HG03469 (cell line): ENCODE measurements around the gene SLC48A1.

Source experiments
- ATAC-seq: cut with Tn5 transposase; IDR thresholded peaks from one replicate; pipeline ENCODE4 v1.9.1; 2021; ENCODE audit warnings: mild to moderate bottlenecking, moderate library complexity, moderate number of reproducible peaks; ENCODE audit not compliant: unreplicated experiment

Gene SLC48A1

DNA sequence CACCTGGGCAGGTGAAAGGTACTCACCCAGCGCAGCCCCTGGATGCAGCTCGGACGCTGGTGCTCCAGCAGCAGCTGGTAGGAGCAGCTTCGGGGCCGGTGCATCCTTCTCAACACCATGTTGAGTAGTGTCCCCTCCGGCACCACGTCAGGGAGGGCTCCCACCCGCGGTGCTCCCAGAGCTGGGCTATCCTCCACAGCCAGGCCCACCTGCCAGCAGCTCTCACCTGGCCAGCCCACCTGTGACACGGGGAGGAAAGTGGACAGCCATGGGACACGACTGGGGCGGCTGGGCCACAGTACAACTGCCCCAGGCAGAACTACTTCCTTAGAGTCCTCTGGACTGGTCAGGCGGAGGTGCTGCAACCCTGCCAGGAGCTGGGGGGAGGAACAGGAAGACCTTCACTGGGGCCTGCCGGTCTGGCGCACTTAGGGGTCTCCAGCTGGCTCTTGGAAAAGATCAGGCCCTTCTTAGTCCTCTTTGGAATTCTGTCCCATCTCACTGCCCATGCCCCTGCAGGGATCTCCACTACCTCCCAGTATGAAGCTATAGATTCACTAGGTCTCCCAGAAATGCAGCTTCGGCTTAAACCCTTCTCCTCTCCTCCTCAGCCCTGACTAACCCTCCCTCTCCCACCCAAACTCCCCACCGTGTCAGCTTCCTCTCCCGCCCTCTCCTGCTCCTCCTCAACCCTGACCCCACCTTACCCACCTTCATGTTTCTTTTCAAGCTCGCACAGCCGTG is 15.0 kb upstream of the SLC48A1 start:
- ATAC-seq: no peak

DNA sequence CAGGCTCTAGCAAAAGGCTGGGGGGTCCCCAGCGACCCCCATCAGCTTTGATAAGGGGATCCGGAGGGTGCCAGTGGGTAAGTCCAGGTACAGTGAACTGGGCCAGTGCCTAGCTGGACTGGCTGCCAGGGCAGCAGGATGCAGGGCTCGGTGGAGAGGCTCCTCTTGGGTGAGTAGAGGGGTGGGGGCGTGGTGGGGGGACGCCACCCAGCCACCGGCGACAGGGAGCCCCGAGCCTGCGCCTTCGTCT is 14.5 kb upstream of the SLC48A1 start:
- ATAC-seq: no peak

DNA sequence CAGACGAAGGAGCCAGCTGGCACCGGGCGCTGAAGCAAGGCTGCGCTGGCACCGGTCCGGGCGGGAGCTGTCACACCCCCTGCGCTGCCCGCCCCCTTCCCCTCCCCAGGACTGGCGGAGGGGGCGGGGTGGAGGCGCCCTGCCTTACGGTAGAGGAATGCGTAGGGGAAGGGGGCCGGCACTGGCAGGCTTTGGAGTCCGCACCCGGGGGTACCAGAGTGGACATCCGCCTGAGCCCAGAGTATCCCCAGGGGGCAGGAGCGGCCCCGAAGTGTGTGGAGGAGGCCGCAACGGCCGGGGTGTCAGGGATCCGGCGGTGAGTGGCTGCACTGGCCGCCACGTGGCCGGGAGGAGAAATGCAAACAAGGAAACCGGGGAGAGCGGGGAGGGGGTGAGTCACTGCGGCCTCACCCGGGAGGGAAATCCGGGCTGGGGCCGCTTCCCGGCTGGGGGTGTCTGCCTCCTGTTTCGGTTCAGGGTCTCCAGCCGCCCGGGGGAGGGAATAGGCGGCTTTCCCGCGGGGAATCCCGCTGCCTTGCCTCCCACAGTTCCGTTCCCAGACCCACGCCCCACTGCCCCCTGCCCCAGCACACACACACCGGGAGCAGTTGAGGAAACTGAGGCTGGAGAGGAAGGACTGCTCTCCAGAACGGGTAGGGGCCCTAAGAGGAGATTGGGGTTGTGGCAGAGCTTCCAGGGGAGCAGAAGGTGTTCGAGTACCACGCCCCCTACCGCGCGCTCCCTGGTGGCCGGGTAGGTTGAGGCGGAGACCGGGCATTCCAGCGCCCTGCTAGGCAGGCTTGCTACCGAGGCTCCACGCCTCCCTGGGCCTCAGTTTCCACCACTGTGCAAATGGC is 14.0 kb upstream of the SLC48A1 start, which contains the start of gene RAPGEF3:
RAPGEF3 (minus strand) TSS at position 47 of the 857 bp plus-strand sequence. CDS start 324 bp downstream, outside the sequence.
- no peak for ATAC-seq

DNA sequence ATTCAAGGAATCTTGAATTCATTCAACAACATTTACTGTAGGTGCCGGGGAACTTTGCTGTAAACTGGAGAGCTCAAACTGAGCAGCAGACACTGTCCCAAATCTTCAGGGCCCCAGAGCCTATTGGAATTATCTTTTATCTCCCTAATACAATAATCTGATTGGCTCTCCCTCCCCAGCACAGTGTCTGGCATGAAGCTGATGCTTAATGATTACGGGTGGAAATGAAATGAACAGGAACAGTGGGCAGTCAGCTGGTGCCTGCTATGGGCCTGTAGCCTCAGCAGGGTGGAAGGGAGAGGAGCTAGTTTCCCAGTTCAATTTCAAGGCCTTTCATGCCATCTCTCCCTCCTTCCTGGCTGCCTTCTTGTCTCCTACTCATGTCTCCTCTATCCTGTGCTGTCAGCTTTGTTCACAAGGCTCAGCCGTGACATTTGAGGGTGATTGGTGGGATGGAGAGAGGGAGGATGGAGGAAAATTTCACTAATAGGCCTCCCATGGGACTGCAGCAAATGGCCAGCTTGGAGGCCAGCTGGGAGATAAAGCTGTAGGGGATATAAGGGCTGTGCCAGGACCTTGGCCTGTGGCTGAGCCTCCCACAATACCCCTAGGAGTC is 10.1 kb upstream of the SLC48A1 start:
- ATAC-seq: no peak

DNA sequence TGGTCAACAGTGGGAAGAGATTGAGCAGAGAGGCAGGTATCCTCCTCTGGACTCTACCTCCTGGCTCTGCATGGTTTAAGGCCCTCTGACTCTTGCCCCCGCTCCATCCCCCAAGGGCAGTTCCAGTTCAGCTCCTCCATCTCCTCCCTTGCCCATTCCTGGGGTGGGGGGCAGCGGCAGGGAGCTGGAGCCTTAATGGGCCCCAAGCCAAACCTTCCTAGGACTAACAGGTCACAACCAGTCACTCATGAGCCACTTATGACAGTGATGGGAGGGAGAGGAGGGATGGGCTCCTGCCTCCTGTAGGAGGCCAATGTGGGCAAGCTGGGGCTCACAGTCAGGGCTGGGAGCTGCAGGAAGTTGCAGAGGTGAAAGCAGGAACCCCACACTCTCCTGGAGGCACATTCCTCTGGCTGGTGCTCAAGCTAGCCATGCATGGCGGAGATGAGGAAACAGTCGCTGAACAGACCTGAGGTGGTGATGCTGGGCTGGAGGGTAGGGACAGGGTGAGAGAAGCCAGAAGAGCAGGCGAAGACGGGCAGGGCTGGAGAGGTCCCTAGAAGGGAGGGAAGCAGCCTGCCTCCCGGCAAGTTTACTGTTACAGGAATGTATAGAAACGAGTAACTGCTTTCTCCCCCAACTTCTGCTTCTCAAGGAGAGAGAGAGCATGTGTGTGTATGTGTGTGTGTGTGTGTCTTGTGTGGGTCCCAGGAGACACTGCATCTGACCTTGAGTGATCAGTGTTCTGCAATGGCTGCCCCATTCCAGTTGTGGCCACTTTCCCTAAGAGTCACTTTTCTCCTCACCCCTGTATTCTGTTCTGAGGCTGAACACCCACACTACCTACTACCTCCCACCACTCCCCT is 9.3 kb upstream of the SLC48A1 start:
- ATAC-seq: no peak

DNA sequence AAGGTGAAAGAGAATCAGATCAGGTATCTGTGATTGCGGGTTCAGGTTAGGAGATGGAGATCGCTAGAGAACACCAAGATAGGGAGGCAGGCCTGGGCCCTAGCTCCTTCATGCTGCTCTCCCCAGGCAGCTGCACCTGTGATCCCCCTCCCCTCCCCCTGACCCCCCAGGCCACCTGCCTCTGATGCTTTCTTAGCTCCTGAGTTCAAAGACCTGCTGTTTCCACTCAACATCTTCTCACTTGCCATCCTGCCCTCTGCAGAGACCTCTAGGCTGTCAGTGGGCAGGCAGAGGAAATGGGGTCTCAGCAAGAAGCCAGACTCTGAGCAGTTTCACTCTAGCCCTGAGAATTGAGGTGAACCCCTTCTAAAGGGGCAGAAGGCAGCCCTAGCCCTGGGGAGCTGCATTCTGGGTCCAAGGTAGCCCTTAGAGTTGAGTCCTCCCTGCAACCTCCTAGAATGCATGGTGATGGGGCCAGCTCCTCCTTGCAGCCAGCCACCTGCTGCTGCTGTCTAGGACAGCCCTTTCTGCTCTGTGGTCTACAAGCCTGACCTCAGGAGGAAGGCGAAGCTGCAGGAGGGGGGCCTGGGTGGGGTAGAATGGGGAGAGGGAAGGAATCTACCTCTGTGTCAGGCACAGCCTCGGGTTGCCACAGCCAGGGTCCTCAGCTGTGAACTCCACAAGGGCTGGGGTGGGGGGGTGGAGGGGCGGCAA is 6.4 kb upstream of the SLC48A1 start:
- no peak for ATAC-seq

DNA sequence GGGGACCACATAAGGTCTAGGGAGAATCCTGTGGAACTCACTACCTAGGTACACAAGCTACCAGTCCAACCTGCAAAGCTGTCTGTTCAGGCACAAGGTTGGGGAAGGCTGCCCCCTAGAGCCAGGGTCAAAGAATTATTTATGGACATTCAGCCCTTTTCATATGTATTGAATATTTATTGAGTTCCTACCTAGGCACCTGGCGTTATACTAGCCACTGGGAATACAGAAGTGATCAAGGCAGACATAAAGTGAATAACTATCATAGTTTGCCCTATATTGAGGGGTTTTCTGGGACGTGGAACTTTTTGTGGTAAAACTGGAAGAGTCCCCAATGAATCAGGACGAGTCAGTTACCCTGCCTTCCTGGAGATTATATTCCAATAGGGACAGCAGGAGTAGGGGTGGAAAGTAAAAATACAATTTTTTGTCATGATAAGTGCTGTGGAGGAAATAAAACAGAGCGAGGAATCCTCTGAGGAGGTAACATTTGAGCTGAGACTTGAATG is 5.8 kb upstream of the SLC48A1 start:
- no peak for ATAC-seq

DNA sequence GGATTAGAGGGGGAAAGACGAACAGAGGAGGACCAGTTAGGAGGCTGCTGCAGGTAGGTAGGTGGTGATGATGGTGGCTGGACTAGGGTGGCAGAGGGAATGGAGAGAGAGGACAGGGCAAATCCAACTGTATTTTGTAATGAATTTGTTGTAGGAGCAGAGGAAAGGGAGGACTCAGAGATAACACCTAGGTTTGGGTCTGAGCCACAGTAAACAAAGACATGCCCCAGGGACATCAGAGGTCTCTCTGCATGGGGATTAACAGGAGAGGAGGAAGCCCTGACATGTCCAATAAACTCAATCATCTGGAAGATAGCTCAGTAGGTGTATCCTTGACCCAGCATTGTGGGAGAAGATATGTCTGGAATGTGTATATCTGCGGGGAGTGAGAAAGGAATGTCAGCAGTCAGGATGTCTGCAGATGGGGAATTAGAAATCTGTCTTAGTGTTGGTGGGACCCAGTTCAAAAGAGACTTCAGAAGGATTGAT is 4.7 kb upstream of the SLC48A1 start:
- no peak for ATAC-seq

DNA sequence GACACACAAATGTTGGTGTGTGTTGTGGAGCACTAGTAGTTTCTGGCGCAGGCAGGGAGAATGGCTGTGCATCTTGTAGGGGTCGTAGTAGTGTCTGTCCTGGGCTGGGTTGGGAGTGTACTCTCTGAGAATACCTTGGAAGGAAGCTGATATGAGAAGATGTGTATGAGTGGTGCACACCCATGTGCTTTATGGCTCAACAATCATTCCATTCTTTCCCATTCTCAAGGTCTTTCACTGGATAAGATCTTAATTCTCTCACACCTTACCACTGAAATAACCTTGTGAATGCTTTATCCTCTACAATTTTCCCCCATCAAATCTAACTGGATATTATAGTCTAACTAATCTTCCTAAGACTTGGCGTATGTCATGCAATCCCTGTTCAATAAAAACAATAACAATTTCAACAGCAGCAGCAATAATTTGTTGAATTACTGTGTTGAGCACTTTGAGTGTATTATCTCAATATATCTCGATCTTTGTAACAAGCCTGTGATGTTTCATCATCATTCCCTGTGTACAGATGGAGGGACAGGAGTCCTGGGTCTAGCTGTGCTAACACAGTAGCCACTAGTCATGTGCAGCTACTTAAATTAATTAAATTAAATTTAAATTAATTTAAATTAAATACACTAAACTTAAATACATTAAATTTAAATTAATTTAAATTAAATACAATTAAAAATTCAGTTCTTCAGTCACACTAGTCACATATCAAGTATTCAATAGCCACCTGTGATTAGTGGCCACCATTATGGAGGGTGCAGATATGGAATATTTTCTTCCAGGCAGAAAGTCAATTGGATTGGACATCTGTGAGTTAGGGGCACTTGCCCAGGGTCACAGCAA is 3.6 kb upstream of the SLC48A1 start:
- ATAC-seq: no peak

DNA sequence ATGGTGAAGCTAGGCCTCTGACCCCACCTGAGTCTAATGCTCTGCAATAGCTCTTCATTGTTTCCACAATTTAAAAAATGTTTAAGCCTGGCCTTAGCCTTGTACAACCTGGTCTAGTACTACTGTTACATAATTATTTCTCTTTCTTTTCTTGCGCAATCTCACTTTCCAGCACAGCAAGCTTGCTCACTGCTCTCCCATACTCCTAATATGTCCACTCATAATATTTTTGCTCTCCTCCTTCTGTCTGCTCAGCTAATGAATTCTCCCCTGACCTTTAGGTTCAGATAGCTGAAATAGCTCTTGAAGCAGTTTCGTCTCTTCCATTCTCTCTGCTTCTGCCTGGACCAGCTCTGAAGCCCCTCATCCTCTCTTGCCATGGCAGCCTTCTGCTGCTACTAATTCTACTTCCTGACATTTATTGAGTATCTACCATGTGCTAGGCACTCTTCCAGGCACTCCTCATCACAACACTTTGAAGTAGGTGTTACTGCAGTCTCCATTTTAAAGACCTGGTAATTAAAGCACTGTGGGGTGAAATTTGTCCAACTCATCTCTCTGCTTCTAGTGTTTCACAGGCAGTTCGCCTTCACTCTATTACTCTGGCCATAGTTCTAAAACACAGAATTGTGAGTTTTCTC is 2.8 kb upstream of the SLC48A1 start:
- ATAC-seq: no peak

DNA sequence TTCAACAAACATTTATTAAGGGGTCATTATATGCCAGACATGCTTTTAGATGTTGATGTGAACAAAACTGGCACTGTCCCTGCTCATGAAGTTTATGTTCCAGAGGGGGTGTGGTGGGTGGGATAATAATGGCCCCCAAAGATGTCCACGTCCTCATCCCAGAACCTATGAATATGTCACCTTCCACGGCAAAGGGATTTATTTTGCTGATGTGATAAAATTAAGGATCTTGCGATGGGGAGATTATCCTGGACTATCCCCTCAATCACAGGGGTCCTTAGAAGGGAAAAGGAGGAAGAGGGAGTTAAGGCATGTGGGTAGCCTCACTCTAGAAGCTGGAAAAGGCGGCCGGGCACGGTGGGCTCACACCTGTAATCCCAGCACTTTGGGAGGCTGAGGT is 1.7 kb upstream of the SLC48A1 start:
- ATAC-seq: no peak

DNA sequence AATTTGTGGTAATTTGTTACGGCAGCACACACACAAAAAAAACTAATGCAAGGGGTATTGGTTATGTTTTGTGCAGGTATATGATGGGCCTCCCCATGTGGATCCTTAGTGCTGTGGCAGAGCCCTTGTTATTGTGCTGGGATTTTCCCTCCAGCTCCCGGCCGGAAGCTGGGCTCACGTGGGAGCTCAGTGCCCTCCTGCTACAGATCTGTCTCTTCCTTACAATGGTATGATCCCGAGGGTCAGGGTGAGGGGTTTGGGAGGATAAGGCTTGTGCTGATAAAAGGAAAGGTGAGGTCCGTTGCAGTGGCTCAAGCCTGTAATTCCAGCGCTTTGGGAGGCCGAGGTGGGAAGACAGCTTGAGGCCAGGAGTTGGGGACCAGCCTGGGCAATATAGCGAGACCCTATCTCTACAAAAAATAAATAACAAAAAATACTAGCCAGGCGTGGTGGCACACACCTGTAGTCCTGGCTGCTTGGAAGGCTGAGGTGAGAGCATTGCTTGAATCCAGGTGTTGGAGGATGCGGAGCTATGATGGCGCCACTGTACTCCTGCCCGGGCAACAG is 861 bp upstream of the SLC48A1 start:
- no peak for ATAC-seq

DNA sequence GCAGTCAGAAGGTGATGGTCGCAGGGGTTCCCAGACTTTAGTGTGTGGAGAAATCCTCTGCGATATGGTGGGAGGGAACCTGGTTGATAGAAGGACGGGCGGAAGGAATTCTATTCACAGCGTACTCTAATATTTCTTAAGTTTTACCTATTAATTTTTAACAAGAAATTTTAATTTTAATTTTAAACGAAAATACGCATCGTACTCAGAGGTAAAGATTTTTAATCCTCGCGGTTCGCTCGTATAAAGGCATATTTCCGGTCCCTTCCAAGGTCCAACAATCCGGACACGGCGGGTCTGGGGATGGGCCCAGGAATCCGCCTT is 338 bp upstream of the SLC48A1 start:
- ATAC-seq: no peak

DNA sequence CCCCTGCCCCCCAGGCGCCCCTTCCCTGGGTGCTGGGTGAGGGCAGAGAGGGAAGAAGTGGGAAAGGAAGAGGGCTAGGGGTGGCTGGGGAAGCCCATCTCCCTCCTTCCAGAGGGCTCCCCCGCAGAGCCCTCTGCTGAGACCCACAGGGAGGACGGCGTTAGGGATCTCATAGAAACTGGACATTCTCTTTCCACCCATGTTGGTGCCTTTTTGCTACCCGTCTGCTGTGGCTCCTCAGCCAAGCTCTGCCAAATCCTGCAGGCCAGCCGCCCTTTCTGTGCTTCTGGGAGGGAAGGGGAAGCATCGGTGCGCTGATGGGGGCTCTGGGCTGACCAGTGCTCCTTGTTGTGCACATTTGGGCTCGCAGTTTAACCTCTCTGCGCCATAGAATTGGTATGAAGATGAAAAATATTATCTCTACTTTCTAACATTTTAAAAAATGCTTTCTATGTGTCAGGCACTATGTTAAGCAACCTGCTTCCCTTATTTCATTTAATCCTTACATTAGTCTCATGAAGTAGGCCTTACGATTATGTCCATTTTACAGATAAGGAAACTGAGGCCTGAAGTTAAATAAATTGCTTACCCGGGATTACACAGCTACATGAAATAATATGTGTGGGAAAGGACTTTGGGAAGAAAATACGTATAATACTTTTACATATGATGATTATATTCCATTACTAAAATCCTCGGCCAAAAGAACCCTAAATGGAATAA is 981 bp downstream of the SLC48A1 start:
- no peak for ATAC-seq

DNA sequence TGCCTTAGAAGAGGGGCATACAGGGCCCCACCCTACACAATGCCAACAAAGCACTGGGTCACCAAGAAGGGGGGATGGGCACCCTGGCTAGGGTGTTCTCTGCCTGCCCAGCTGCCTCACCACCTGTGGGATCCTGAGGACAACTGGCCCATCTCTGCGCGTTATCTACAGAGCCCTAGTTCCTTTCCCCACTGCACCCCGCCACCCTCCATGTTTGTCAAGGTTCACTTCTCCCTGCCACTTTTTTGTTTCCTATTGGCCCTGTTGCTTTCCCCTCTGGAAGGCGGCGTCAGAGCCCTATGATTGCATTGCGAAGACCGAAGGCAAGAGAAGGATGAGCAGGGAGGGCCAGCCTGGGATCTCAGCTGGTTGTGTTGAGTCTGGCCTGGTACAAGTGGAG is 1.6 kb downstream of the SLC48A1 start:
- ATAC-seq: no peak

DNA sequence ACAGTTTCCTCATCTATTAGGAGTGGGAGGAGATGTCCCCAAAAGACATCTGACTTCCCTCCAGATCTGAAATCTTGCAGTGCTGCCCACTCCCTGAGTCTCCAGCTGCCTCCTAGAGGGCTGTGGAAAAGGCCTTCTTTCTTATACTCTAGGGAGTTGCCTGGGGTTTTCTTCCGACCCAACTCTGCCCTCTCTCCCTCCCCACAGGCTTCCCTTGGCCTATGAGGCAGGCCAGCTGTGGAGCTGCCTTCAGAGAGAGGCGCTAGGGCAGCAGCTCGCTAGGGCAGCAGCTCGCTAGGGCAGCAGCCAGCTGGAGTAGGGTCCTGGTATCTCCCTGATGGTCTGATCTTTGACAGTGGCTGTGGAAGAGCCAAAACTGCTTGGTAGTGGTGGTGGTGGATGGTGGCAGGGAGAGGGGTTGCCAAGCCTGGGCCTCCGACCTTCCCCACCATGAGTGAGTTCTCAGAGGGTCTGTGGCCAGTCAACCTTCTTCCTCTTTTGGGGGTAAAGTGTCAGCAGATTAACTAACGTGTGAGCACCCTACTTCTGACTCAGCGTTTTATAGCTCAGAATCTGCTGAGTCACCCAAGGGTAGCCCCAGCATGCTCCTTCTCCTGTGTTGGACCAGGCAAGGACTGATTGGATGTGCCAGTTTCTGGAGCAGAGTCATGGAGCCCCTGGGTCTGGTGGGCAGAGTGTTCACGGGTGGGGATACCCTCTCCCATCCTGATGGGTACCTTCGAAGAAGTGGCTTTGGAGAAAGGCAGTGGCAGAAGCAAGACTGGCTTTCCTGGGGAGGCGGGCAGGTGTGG is 2.3 kb downstream of the SLC48A1 start:
- ATAC-seq: no peak
